HG03442 (cell line): Measurements from ENCODE around the gene ZNF74.
"Not testable (repeated sequence)": the region's sequence is repeated elsewhere in the genome, so short reads cannot be mapped to it uniquely, and the experiment has no call there.

Experiments
- ATAC-seq: cut with Tn5 transposase; IDR thresholded peaks from one replicate; pipeline ENCODE4 v1.9.1; 2021; ENCODE audit warnings: mild to moderate bottlenecking, moderate library complexity; ENCODE audit not compliant: unreplicated experiment

Gene ZNF74

DNA sequence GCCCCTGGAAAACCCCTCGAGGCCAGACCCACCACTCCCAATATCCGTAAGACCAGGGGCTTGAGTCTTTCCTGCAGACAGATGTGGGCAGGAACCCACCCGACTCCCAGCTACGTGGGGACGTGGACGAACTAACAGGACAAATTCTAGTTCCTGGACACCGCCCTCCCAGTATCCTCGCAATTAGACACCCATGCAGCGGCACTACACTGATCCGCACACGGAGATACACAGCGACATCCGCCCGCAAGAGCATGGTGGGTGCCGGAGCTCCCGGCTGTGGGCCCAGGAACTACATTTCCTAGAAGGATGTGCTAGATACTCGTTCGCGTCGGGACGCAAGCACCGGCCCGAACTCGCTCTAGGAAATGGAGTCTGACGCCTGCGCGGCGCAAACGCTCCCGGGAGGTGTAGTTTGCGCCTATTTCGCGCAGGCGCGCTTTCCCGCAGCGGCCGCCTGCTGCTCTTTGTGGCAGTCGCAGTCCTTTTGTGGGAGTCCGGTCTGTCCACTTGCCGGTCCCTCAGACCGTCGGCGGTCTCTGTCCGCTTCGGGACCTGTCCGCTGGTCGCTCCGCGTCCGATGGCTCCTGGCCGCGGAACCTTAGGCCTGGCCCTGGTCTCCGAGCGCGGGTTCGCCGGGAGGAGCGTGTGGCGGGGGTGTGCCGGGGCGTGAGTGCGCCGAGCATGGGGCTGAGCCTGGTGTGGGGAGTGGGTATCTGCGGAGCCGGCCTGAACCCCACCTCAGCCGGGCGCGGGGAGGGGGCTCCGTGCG is at the start of gene ZNF74:
Gene ZNF74, plus strand, starts transcription at position 447 of the 772 bp plus-strand sequence. CDS start 478 bp downstream, outside the sequence.
- peak; percentile 72 for ATAC-seq

DNA sequence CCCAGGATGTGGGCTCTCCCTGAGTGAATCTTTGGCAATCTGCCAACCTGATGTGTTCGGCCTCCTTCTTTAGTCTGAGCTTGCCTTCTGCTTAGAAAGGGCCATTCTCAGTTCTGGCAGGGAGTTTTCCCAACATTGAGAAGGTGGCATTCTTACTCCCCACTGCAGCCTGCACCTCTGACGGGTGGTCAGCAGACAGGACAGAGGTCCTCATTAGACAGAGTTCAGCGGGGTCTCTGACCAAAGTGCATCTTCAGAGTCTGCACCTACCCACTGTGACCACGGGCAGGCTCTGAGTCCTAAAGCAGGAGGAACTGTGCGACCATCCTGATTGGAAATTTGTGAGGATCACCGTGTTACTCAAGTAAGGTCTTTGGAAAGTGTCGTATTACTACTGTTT is 47.4 kb upstream of the ZNF74 start:
- ATAC-seq, result not testable (repeated sequence)

DNA sequence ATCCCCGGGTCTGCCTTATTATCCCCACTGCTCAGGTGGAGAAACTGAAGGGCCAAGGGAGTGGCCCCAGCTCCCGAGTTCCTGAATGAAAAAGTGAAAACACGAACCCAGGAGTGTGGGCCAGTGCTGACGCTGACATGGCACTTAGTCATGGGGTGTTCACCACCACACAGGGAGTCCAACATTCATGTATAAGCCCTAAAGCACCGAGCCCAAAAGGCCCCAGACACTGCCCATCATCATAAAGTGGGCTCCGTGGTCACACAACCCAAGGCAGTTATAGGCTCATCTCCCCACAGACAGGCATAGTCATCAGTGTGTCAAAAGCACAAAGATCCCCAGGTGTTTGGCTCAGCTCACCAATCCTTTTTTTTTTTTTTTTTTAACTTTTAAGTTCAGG is 41.4 kb upstream of the ZNF74 start:
- ATAC-seq, result not testable (repeated sequence)

DNA sequence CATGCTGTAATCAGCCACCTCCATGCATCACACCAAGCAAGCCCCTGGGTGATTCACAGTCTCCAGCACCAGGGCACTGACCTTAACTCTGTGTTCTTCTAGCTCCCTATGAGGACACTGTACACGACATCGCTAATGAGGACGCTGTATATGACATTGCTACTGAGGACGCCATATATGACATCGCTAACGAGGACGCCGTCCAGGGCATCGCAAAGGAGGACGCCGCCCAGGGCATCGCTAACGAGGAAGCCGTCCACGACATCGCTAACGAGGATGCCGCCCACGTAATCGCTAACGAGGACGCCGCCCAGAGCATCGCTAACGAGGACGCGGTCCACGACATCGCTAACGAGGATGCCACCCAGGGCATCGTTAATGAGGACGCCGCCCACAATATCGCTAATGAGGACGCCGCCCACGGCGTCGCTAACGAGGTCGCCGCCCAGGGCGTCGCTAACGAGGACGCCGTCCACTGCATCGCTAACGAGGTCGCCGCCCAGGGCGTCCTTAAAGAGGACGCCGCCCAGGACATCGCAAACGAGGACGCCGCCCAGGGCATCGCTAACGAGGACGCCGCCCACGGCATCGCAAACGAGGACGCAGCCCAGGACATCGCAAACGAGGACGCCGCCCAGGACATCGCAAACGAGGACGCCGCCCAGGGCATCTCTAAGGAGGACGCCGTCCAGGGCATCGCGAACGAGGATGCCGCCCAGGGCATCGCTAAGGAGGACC is 39.5 kb upstream of the ZNF74 start:
- ATAC-seq, result no peak

DNA sequence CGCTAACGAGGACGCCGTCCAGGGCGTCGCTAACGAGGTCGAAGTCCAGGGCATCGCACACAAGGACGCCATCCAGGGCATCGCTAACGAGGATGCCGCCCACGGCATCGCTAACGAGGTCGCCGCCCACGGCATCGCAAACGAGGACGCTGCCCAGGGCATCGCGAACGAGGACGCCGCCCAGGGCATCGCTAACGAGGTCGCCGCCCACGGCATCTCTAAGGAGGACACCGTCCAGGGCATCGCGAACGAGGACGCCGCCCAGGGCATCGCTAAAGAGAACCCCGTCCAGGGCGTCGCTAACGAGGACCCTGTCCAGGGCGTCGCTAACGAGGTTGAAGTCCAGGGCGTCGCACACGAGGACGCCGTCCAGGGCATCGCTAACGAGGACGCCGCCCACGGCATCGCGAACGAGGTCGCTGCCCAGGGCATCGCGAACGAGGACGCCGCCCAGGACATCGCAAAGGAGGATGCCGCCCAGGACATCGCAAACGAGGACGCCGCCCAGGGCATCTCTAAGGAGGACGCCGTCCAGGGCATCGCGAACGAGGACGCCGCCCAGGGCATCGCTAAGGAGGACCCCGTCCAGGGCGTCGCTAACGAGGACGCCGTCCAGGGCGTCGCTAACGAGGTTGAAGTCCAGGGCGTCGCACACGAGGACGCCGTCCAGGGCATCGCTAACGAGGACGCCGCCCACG is 37.9 kb upstream of the ZNF74 start:
- ATAC-seq, result not testable (repeated sequence)

DNA sequence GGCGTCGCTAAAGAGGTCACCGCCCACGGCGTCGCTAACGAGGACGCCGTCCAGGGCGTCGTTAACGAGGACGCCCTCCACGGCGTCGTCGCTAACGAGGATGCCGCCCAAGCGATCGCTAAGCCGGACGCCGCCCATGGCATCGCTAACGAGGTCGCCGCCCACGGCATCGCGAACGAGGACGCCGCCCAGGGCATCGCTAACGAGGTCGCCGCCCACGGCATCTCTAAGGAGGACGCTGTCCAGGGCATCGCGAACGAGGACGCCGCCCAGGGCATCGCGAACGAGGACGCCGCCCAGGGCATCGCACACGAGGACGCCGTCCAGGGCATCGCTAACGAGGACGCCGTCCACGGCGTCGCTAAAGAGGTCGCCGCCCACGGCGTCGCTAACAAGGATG is 37.0 kb upstream of the ZNF74 start:
- ATAC-seq, result not testable (repeated sequence)

DNA sequence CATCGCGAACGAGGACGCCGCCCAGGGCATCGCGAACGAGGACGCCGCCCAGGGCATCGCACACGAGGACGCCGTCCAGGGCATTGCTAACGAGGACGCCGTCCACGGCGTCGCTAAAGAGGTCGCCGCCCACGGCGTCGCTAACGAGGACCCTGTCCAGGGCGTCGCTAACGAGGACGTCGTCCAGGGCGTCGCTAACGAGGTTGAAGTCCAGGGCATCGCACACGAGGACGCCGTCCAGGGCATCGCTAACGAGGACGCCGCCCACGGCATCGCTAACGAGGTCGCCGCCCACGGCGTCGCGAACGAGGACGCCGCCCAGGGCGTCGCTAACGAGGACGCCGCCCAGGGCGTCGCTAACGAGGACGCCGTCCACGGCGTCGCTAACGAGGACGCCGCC is 36.0 kb upstream of the ZNF74 start:
- ATAC-seq, result not testable (repeated sequence)

DNA sequence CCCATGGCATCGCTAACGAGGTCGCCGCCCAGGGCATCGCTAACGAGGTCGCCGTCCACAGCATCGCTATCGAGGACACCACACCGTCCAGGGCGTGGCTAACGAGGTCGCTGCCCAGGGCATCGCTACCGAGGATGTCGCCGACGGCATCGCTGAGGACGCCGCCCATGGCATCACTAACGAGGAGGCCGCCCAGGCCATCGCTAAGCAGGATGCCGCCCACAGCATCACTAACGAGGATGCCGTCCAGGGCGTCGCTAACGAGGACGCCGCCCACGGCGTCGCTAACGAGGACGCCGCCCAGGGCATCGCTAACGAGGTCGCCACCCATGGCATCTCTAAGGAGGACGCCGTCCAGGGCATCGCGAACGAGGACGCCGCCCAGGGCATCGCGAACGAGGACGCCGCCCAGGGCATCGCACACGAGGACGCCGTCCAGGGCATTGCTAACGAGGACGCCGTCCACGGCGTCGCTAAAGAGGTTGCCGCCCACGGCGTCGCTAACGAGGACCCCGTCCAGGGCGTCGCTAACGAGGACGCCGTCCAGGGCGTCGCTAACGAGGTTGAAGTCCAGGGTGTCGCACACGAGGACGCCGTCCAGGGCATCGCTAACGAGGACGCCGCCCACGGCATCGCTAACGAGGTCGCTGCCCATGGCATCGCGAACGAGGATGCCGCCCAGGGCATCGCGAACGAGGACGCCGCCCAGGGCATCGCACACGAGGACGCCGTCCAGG is 35.3 kb upstream of the ZNF74 start:
- ATAC-seq, result not testable (repeated sequence)

DNA sequence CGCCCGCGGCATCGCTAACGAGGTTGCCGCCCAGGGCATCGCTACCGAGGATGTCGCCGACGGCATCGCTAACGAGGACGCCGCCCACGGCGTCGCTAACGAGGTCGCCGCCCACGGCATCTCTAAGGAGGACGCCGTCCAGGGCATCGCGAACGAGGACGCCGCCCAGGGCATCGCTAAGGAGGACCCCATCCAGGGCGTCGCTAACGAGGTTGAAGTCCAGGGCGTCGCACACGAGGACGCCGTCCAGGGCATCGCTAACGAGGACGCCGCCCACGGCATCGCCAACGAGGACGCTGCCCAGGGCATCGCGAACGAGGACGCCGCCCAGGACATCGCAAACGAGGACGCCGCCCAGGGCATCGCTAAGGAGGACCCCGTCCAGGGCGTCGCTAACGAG is 33.7 kb upstream of the ZNF74 start:
- not testable (repeated sequence) for ATAC-seq

DNA sequence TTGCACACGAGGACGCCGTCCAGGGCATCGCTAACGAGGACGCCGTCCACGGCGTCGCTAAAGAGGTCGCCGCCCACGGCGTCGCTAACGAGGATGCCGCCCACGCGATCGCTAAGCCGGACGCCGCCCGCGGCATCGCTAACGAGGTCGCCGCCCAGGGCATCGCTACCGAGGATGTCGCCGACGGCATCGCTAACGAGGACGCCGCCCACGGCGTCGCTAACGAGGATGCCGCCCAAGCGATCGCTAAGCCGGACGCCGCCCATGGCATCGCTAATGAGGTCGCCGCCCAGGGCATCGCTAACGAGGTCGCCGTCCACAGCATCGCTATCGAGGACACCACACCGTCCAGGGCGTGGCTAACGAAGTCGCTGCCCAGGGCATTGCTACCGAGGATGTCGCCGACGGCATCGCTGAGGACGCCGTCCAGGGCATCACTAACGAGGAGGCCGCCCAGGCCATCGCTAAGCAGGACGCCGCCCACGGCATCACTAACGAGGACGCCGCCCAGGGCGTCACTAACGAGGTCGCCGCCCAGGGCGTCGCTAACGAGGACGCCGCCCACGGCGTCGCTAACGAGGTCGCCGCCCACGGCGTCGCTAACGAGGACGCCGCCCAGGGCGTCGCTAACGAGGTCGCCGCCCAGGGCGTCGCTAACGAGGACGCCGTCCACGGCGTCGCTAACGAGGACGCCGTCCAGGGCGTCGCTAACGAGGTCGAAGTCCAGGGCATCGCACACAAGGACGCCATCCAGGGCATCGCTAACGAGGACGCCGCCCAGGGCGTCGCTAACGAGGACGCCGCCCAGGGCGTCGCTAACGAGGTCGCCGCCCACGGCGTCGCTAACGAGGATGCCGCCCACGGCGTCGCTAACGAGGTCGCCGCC is 32.8 kb upstream of the ZNF74 start:
- ATAC-seq, result not testable (repeated sequence)

DNA sequence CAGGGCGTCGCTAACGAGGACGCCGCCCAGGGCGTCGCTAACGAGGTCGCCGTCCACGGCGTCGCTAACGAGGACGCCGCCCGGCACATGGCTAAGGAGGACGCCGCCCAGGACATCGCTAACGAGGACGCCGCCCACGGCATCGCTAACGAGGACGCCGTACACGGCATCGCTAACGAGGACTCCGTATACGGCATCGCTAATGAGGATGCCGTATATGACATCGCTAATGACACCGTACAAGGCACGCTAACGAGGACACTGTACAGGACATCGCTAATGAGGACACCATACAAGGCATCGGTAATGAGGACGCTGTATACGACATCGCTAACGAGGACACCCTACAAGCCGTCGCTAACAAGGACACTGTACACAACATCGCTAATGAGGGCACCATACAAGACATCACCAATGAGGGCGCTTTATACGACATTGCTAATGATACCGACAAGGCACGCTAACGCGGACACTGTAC is 32.2 kb upstream of the ZNF74 start:
- not testable (repeated sequence) for ATAC-seq

DNA sequence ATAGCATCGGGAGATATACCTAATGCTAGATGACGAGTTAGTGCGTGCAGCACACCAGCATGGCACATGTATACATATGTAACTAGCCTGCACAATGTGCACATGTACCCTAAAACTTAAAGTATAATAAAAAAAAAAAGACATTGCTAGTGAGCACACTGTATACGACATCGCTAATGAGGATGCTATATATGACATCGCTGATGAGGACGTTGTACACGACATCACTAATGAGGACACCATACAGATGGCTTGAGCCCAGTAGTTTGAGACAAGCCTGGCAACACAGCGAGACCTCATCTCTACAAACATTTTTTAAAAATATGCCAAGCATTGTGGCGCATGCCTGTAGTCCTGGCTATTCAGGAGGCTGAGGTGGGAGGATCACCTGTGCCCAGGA is 31.5 kb upstream of the ZNF74 start:
- ATAC-seq, result not testable (repeated sequence)

DNA sequence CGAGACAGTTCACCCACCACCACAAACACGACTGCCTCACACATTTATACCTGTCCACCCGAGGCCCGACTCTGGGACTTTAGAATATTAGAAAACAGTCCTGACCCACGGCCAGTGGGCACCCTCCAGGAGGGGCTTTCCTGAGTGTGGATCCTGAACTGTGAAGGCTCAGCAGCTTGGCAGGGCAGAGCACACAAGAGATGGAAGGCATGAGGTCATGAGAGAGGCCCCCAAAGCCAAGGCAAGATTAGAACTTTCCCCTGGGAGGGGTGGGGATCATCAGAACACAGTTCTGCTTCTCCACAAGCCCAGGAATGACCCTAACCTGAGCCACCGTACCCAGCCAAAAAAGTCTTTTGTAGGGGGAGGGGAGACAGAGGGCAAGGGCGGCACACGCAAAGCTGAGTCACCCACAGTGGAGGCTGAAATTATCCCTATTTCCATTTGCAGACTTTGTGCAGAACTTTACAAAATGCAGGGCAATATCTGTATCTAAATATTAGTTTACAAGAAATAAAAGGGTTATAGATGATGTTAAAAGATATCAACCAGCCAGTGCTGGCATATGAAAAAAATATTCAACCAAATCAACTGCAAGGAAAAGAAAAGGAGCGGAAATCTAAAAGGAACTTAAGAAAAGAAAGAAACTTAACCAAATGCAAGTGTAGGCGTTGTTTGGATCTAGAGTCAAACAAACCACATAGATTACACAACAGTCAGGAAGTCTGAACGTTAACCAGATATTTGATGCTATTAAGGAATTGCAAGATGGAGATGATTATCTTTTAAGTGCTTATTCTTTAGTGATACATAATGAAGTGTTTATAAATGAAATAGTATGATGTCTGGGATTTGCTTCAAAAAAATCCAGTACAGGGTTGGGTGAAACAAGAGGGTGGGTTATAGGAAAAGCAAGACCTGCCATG is 29.4 kb upstream of the ZNF74 start:
- not testable (repeated sequence) for ATAC-seq

DNA sequence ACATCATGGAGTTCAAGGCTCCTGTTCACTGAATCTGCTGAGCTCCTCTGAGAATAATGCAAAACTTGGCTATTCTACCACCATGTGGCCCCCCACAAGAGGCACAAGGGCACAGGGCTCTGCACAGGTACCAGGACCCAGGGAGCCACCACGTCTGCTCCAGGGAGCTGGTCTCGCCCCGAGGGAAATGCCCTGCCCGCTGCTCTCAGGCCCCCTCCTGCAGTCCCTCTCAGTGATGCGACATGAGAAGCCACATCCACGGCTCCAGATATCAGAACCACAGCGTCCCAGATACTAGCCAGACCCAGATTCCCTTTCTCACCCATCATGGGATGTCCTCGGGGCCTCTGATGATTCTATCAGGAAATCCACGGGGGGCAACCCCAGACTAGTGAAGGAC is 27.1 kb upstream of the ZNF74 start:
- not testable (repeated sequence) for ATAC-seq

DNA sequence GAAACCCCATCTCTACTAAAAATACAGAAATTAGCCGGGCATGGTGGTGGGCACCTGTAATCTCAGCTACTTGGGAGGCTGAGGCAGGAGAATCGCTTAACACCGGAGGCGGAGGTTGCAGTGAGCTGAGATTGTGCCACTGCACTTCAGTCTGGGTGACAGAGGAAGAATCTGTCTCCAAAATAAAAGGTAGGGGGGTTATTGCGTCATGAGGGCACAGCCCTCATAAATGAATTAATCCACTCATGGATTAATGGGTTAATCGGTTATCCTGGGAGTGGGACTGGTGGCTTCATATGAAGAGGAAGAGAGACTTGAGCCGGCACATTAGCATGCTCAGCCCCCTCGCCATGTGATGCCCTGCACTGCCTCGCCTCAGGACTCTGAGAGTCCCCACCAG is 25.1 kb upstream of the ZNF74 start:
- not testable (repeated sequence) for ATAC-seq

DNA sequence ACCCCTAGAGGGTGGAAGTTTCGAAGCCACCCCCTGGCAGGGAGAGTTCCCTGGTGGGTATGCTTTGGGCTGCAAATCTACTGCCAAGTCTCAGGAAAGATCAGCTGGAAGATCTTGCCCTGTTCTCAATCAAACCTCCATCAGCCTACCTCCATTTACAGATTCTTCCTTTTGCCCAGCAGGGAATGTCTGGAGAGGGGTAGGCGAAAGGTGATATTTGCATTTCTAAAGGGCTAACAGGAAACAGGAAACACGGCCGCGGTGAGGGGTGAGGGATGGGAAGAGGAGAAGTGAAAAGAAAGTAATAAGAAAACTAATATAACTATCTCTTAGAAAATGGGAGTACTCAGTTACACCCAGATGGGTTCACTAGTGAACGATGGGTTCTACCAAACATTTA is 22.3 kb upstream of the ZNF74 start:
- not testable (repeated sequence) for ATAC-seq

DNA sequence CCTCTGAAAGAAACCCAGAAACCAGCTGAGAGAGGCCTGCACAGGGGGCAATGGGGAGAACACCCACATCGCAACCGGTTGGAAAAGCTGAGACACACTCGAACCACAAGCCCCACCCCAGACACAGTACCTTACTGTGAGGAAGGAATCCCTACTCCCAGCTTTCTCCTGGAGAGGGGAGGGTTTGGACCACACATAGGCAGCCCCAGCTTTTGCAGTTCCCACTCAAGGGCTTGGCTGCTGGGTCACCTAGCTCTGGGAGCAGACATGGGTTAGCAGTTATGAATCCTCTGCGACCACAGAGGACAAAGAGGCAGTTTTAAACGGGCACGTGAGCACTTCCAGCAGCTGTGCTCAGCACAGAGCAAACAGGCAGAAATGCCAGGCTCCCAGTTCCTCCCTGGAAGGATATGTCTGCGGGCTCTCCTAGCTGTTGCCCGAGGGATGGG is 21.5 kb upstream of the ZNF74 start:
- ATAC-seq, result not testable (repeated sequence)

DNA sequence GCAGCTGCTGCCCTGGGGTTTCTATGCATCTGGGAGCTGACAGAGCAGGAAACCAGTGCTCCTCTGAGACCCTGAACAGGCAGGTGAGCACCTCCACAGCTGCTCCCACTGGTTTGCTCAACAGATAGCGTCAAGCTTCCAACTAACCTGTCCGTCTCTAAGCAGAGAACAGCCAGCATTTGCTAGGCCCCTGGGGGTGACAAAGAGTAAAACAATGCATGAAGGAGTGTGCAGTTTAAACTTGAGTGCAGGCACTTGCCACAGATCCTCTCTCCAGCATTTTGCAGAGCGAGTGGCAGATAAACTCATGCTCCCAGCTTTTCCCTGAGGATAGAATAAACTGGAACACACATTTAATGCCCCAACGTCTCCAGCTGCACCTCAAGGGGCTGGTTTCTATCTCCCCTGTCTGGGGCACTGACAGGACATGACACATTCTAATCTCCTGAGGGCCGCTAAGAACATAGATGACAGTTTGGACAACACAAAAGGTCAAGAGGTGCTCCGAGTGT is 20.7 kb upstream of the ZNF74 start:
- not testable (repeated sequence) for ATAC-seq
